GM21786 (cell line): ENCODE measurements around the gene IL16.

ENCODE experiments used
- ATAC-seq: cut with Tn5 transposase; IDR thresholded peaks from one replicate; pipeline ENCODE4 v1.9.1; 2021; ENCODE audit not compliant: unreplicated experiment

The IL16 gene

GRCh38 chr15:81254277-81254915 is 57.7 kb downstream of the IL16 start:
- no peak for ATAC-seq

GRCh38 chr15:81254916-81255290 is 58.2 kb downstream of the IL16 start:
- no peak for ATAC-seq

- ATAC-seq: no peak
These were observed 58.8 kb downstream of the IL16 start for GRCh38 chr15:81255315-81255957.

- ATAC-seq: no peak
These were observed 59.3 kb downstream of the IL16 start for GRCh38 chr15:81255958-81256320.

- no peak for ATAC-seq
These were observed 60.2 kb downstream of the IL16 start for GRCh38 chr15:81256916-81257315.

DNA sequence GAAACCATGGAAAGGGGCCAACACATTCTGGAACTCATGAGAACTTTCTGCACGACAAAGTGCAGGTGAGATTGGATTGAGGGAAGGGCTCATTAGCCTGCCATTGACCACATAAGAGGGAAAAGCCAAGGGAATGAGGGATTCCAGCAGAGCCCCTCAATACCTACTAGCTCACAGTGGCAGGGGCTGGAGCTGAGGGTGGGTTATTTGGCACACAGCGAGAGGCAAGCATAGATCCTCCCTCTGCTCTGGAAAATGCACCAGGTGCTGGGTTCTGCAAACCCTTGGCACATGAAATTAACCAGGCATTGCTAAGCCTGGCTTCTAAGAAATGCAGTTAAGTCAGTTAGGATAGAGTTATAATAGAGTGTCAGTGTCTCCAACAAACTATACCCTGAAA is 60.8 kb downstream of the IL16 start:
- no peak for ATAC-seq

GRCh38 chr15:81258455-81258854 is 61.8 kb downstream of the IL16 start:
- no peak for ATAC-seq

- ATAC-seq: no peak
These were observed 63.1 kb downstream of the IL16 start for GRCh38 chr15:81259760-81260298.

- ATAC-seq: no peak
These were observed 64.6 kb downstream of the IL16 start for GRCh38 chr15:81261172-81261811.

- no peak for ATAC-seq
These were observed 66.8 kb downstream of the IL16 start for GRCh38 chr15:81263477-81263876.

- no peak for ATAC-seq
These were observed 67.6 kb downstream of the IL16 start for GRCh38 chr15:81264072-81264857.

GRCh38 chr15:81265256-81265943 is 68.7 kb downstream of the IL16 start:
- ATAC-seq: peak; percentile 12

DNA sequence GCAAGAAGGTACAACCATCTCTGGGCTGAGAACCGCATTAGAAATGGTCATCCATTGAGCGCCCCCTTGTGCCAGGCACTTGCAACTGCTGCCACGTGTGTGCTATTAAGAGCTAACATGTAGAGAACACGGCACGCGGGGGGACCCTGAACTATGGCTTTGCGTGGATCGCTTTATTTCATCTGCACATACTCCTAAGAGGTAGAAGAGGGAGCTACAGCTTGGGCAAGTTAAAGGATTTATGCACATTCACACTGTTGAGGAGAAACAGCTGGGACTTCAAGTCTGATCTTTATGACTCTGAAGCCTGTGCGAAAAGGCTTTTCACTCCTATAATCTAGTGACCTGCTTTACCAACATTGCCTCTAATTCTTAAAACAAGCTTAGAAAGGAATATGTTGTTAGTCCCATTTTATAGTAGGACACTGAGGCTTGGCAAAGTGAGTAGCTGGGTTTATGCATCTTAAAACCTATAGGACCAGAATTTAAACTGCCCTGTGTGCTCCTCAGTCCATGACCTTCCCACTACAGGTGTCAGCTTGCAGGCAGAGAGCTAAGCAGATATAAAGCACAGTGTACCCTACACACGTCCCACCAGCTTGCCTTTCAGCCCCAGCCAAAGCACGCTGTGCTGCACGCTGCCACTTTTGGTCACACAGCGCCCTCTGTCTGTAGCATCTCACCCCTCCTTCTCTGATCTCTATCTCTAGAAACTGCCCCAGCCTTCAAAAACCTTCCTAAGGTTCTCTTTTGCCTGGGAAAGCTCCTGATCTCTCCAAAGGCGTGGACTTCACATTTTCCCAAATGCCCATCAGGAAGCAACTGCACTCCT is 69.5 kb downstream of the IL16 start:
- ATAC-seq: peak; percentile 77

- ATAC-seq: no peak
These were observed 71.7 kb downstream of the IL16 start for GRCh38 chr15:81268340-81268739.

GRCh38 chr15:81268881-81269601 is 72.4 kb downstream of the IL16 start:
- no peak for ATAC-seq

GRCh38 chr15:81270188-81270587 is 73.5 kb downstream of the IL16 start:
- ATAC-seq: no peak

- no peak for ATAC-seq
These were observed 74.3 kb downstream of the IL16 start for GRCh38 chr15:81270781-81271491.

- no peak for ATAC-seq
These were observed 75.3 kb downstream of the IL16 start for GRCh38 chr15:81271761-81272644.
